GM18909 (cell line): ENCODE results near the gene ZDHHC22.
"Not testable (repeated sequence)": the region's sequence is repeated elsewhere in the genome, so short reads cannot be mapped to it uniquely, and the experiment has no call there.

Experiments
- ATAC-seq: cut with Tn5 transposase; IDR thresholded peaks from one replicate; pipeline ENCODE4 v1.9.1; 2021; ENCODE audit warnings: mild to moderate bottlenecking; ENCODE audit not compliant: unreplicated experiment, poor library complexity

ZDHHC22 gene

GRCh38 chr14:77141214-77142004 lies at the start of gene ZDHHC22:
ZDHHC22 (minus strand) TSS chr14:77141791; CDS start chr14:77139738, 2,053 bp downstream.
- ATAC-seq = no peak

GRCh38 chr14:77190977-77191376 lies 49.4 kb upstream of the ZDHHC22 start:
- no peak for ATAC-seq

GRCh38 chr14:77189479-77189878 lies 47.9 kb upstream of the ZDHHC22 start:
- no peak for ATAC-seq

- no peak for ATAC-seq
Measured at GRCh38 chr14:77187649-77188012, 46.0 kb upstream of the ZDHHC22 start.

GRCh38 chr14:77186911-77187648 lies 45.5 kb upstream of the ZDHHC22 start:
- ATAC-seq = no peak

- no peak for ATAC-seq
Measured at GRCh38 chr14:77185093-77185465, 43.5 kb upstream of the ZDHHC22 start.

GRCh38 chr14:77184396-77185092 lies 43.0 kb upstream of the ZDHHC22 start:
- no peak for ATAC-seq

- no peak for ATAC-seq
Measured at GRCh38 chr14:77183896-77184295, 42.3 kb upstream of the ZDHHC22 start.

GRCh38 chr14:77181603-77182437 lies 40.2 kb upstream of the ZDHHC22 start, which contains the start of gene TMEM63C:
TMEM63C (plus strand) TSS chr14:77181798; CDS start chr14:77218814, 37,016 bp downstream.
- peak; percentile 76 for ATAC-seq

- ATAC-seq = peak; percentile 10
Measured at GRCh38 chr14:77180726-77181602, 39.4 kb upstream of the ZDHHC22 start.

GRCh38 chr14:77178656-77179055 lies 37.1 kb upstream of the ZDHHC22 start:
- ATAC-seq = no peak

- no peak for ATAC-seq
Measured at GRCh38 chr14:77177702-77178101, 36.1 kb upstream of the ZDHHC22 start.

GRCh38 chr14:77175843-77176242 lies 34.3 kb upstream of the ZDHHC22 start:
- no peak for ATAC-seq

- not testable (repeated sequence) for ATAC-seq
Measured at GRCh38 chr14:77173911-77174617, 32.5 kb upstream of the ZDHHC22 start.

- no peak for ATAC-seq
Measured at GRCh38 chr14:77172916-77173315, 31.3 kb upstream of the ZDHHC22 start.

- ATAC-seq = no peak
Measured at GRCh38 chr14:77170045-77170444, 28.5 kb upstream of the ZDHHC22 start.

GRCh38 chr14:77161011-77161410 lies 19.4 kb upstream of the ZDHHC22 start:
- no peak for ATAC-seq

- no peak for ATAC-seq
Measured at GRCh38 chr14:77158882-77159255, 17.3 kb upstream of the ZDHHC22 start.
